IgD-negative memory B cell (primary cell): ENCODE results near the gene CASP3. TPM values are rescaled to one million over a fixed set of nuclear protein-coding genes. Genes with fewer than 3 reads are reported as not detected.
A peak's percentile ranks its signal among the peaks of the same experiment; 100 is the strongest.
"Not testable (repeated sequence)": the region's sequence is repeated elsewhere in the genome, so short reads cannot be mapped to it uniquely, and the experiment has no call there.

Experiments used
- H3K27ac Mint-ChIP-seq, 3 donors: one replicate each; pipeline ENCODE4 v1.8.0; 2020 to 2022; ENCODE audit warnings: mild to moderate bottlenecking in 3 of 3, mixed read lengths in 3 of 3, moderate library complexity in 1 of 3
- H3K27me3 Mint-ChIP-seq: one replicate; pipeline ENCODE4 v1.8.0; 2021; ENCODE audit warnings: mixed read lengths
- H3K36me3 Mint-ChIP-seq: one replicate; pipeline ENCODE4 v1.8.0; 2020; ENCODE audit warnings: mild to moderate bottlenecking, mixed read lengths
- H3K4me1 Mint-ChIP-seq, 3 donors: one replicate each; pipeline ENCODE4 v1.8.0; 2020 to 2022; ENCODE audit warnings: mixed read lengths in 3 of 3, mild to moderate bottlenecking in 1 of 3
- H3K4me3 Mint-ChIP-seq, 4 donors: one replicate each; pipeline ENCODE4 v1.8.0; 2020 to 2022; ENCODE audit warnings: mild to moderate bottlenecking in 4 of 4, mixed read lengths in 4 of 4, moderate library complexity in 3 of 4
- H3K9me3 Mint-ChIP-seq, 3 donors: one replicate each; pipeline ENCODE4 v1.8.0; 2020 to 2021; ENCODE audit warnings: mixed read lengths in 3 of 3, mild to moderate bottlenecking in 1 of 3
- polyA plus RNA-seq: library from polyadenylated mRNA; unstranded; fragments of 300-500 nt; fragmentation: Illumina TruSeq; gene quantifications from one replicate; pipeline ENCODE4 v1.2.3, GENCODE V29; 2021

Gene CASP3
- polyA plus RNA-seq, 1 donor from 2014 or later: 4.2 TPM

- H3K36me3 Mint-ChIP-seq, H3K27ac Mint-ChIP-seq: not testable (repeated sequence)
Measured at GRCh38 chr4:184600982-184601381, 48.3 kb downstream of the CASP3 start.

GRCh38 chr4:184599492-184600135, 49.6 kb downstream of the CASP3 start:
- Mint-ChIP-seq H3K4me3 (no peak overlapping the region), H3K9me3 (peaks cover 2 to 9% (median 6%) of the 10 kb centered on the region in 3 donors), H3K27me3 (peaks cover 23% of the 10 kb centered on the region), H3K36me3 (peaks cover 4% of the 10 kb centered on the region), H3K27ac (no peak overlapping the region), H3K4me1 (peaks cover 0 to 1% (median 0%) of the 10 kb centered on the region in 3 donors)

More at GRCh38 chr4:184600982-184601381, 48.3 kb downstream of the CASP3 start:
- not testable (repeated sequence) for H3K4me3 Mint-ChIP-seq, H3K9me3 Mint-ChIP-seq, H3K4me1 Mint-ChIP-seq
- peaks cover 23% of the 10 kb centered on the region for H3K27me3 Mint-ChIP-seq

- Mint-ChIP-seq H3K4me1 (peaks cover 0 to 1% (median 0%) of the 10 kb centered on the region in 3 donors), H3K27me3 (peaks cover 21% of the 10 kb centered on the region), H3K27ac (no peak overlapping the region)
Measured at GRCh38 chr4:184598753-184599491, 50.3 kb downstream of the CASP3 start.

GRCh38 chr4:184596617-184597185, 52.5 kb downstream of the CASP3 start:
- no peak overlapping the region for H3K4me3 Mint-ChIP-seq
- no peaks in the 10 kb centered on the region for H3K4me1 Mint-ChIP-seq
- H3K9me3 Mint-ChIP-seq: no peaks in the 10 kb centered on the region
- H3K27ac Mint-ChIP-seq: no peak overlapping the region
- peaks cover 2% of the 10 kb centered on the region for H3K36me3 Mint-ChIP-seq
- H3K27me3 Mint-ChIP-seq: peaks cover 19% of the 10 kb centered on the region

More at GRCh38 chr4:184598753-184599491, 50.3 kb downstream of the CASP3 start:
- H3K4me3 Mint-ChIP-seq: no peak overlapping the region
- H3K9me3 Mint-ChIP-seq: peaks cover 2 to 6% (median 3%) of the 10 kb centered on the region in 3 donors
- H3K36me3 Mint-ChIP-seq: peaks cover 4% of the 10 kb centered on the region

GRCh38 chr4:184596044-184596616, 53.1 kb downstream of the CASP3 start:
- Mint-ChIP-seq H3K9me3 (no peaks in the 10 kb centered on the region), H3K4me1 (no peaks in the 10 kb centered on the region), H3K27me3 (peaks cover 19% of the 10 kb centered on the region), H3K4me3 (no peak overlapping the region), H3K27ac (no peak overlapping the region), H3K36me3 (peaks cover 2% of the 10 kb centered on the region)

- Mint-ChIP-seq H3K27me3 (peaks cover 19% of the 10 kb centered on the region), H3K9me3 (no peaks in the 10 kb centered on the region), H3K27ac (no peak overlapping the region), H3K4me1 (no peaks in the 10 kb centered on the region), H3K4me3 (no peak overlapping the region), H3K36me3 (peaks cover 2% of the 10 kb centered on the region)
Measured at GRCh38 chr4:184595430-184595829, 53.8 kb downstream of the CASP3 start.

GRCh38 chr4:184593461-184593860, 55.8 kb downstream of the CASP3 start:
- Mint-ChIP-seq H3K27ac (no peak overlapping the region), H3K27me3 (peaks cover 6% of the 10 kb centered on the region), H3K36me3 (no peaks in the 10 kb centered on the region), H3K4me3 (no peak overlapping the region), H3K4me1 (no peaks in the 10 kb centered on the region), H3K9me3 (no peaks in the 10 kb centered on the region)

- H3K36me3 Mint-ChIP-seq, H3K9me3 Mint-ChIP-seq, H3K27ac Mint-ChIP-seq, H3K27me3 Mint-ChIP-seq, H3K4me1 Mint-ChIP-seq, H3K4me3 Mint-ChIP-seq: not testable (repeated sequence)
Measured at GRCh38 chr4:184591747-184592270, 57.4 kb downstream of the CASP3 start.

- Mint-ChIP-seq H3K4me3 (no peak overlapping the region), H3K27ac (no peak overlapping the region), H3K9me3 (no peaks in the 10 kb centered on the region), H3K4me1 (no peaks in the 10 kb centered on the region), H3K36me3 (no peaks in the 10 kb centered on the region), H3K27me3 (no peaks in the 10 kb centered on the region)
Measured at GRCh38 chr4:184591070-184591677, 58.1 kb downstream of the CASP3 start.

- H3K4me3 Mint-ChIP-seq: no peak overlapping the region
- H3K27ac Mint-ChIP-seq: no peak overlapping the region
- no peaks in the 10 kb centered on the region for H3K27me3 Mint-ChIP-seq
Measured at GRCh38 chr4:184590196-184590595, 59.1 kb downstream of the CASP3 start.

GRCh38 chr4:184588893-184589292, 60.4 kb downstream of the CASP3 start:
- H3K36me3 Mint-ChIP-seq: no peaks in the 10 kb centered on the region
- no peaks in the 10 kb centered on the region for H3K9me3 Mint-ChIP-seq
- H3K4me1 Mint-ChIP-seq: peaks cover 6 to 16% (median 14%) of the 10 kb centered on the region in 3 donors

More at GRCh38 chr4:184590196-184590595, 59.1 kb downstream of the CASP3 start:
- Mint-ChIP-seq H3K9me3 (no peaks in the 10 kb centered on the region), H3K4me1 (peaks cover 4 to 6% (median 4%) of the 10 kb centered on the region in 3 donors), H3K36me3 (no peaks in the 10 kb centered on the region)

GRCh38 chr4:184587701-184588100, 61.5 kb downstream of the CASP3 start:
- Mint-ChIP-seq H3K27me3 (no peaks in the 10 kb centered on the region), H3K36me3 (no peaks in the 10 kb centered on the region), H3K4me1 (peaks cover 6 to 19% (median 19%) of the 10 kb centered on the region in 3 donors), H3K4me3 (no peak overlapping the region), H3K9me3 (no peaks in the 10 kb centered on the region), H3K27ac (no peak overlapping the region)

More at GRCh38 chr4:184588893-184589292, 60.4 kb downstream of the CASP3 start:
- Mint-ChIP-seq H3K27me3 (no peaks in the 10 kb centered on the region), H3K27ac (no peak overlapping the region), H3K4me3 (no peak overlapping the region)

GRCh38 chr4:184587221-184587620, 62.0 kb downstream of the CASP3 start:
- no peaks in the 10 kb centered on the region for H3K36me3 Mint-ChIP-seq
- no peaks in the 10 kb centered on the region for H3K9me3 Mint-ChIP-seq
- H3K4me1 Mint-ChIP-seq: peaks cover 6 to 19% (median 19%) of the 10 kb centered on the region in 3 donors
- no peak overlapping the region for H3K4me3 Mint-ChIP-seq
- H3K27ac Mint-ChIP-seq: no peak overlapping the region
- H3K27me3 Mint-ChIP-seq: no peaks in the 10 kb centered on the region

- Mint-ChIP-seq H3K9me3 (peaks cover 0 to 11% (median 4%) of the 10 kb centered on the region in 3 donors), H3K4me3 (peak overlapping the region in 1 of 4 donors; percentile 10), H3K27me3 (no peaks in the 10 kb centered on the region), H3K4me1 (peaks cover 6 to 19% (median 19%) of the 10 kb centered on the region in 3 donors), H3K36me3 (no peaks in the 10 kb centered on the region), H3K27ac (peak overlapping the region in 2 of 3 donors; percentile 9 to 47)
Measured at GRCh38 chr4:184583738-184584502, 65.3 kb downstream of the CASP3 start.
